ENCODE results near the gene TMEM116.

TMEM116 gene

DNA sequence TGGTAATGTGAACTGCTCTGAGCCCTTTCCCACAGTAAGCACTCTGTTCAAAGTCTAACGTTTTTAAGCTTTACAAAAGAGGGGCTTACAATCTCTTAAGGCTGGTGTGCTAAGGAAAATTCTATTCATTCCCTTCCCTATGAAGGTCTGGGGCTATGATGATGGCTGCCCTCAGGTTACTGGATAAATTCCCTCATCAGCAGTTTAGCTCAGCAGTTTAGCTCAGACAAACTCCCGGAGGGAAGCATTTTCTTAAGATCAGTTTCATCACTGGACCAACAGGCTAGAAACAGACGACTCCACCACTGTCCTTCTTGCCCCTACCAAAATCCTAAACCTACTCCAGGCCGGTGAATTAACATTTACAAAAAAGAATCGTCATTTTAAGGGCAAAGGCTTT, 19.3 kb upstream of the TMEM116 start:
- CTCF ChIA-PET: no interaction called here
- POLR2A ChIA-PET: interaction anchor here (0.6 kb wide), 1 partner anchor 431 kb away, joined by 4 read pairs; no protein-coding TSS in a partner anchor
- TF ChIP-seq, protein P1, sequence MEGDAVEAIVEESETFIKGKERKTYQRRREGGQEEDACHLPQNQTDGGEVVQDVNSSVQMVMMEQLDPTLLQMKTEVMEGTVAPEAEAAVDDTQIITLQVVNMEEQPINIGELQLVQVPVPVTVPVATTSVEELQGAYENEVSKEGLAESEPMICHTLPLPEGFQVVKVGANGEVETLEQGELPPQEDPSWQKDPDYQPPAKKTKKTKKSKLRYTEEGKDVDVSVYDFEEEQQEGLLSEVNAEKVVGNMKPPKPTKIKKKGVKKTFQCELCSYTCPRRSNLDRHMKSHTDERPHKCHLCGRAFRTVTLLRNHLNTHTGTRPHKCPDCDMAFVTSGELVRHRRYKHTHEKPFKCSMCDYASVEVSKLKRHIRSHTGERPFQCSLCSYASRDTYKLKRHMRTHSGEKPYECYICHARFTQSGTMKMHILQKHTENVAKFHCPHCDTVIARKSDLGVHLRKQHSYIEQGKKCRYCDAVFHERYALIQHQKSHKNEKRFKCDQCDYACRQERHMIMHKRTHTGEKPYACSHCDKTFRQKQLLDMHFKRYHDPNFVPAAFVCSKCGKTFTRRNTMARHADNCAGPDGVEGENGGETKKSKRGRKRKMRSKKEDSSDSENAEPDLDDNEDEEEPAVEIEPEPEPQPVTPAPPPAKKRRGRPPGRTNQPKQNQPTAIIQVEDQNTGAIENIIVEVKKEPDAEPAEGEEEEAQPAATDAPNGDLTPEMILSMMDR (IDR thresholded peaks at IDR 0.05; ENCODE audit: control extremely low read depth, extremely low read depth, low read depth, missing control alignments): no peak
- no peak for DNase-seq (ENCODE audit: extremely low spot score)

DNA sequence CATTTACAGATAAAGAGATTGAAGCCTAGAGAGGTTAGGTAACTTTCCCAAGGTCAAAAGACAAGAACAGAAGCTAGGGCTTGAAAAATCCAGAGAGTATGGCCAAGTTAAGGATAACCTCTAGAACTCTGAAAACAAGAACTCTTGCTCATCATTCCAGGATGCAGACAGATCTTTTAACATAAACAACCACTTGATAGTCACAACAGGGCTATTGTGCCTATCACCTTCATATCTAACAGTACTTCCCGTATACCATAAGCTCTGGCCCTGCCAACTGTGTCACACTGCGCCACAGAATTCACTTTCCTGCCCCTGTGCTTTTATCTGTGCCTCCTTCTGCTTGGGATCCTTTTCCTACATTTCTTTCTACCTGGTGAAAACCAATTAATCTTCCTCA, 18.5 kb upstream of the TMEM116 start:
- TF ChIP-seq, protein P1 (IDR thresholded peaks at IDR 0.05; ENCODE audit: control extremely low read depth, extremely low read depth, low read depth, missing control alignments): no peak
- DNase-seq (ENCODE audit: extremely low spot score): no peak
- ChIA-PET POLR2A (interaction anchor here (0.5 kb wide), 1 partner anchor 342 kb away, joined by 7 read pairs; no protein-coding TSS in a partner anchor), CTCF (interaction anchor here (1.6 kb wide), 1 partner anchor 9 kb away, joined by 3 read pairs; no protein-coding TSS in a partner anchor)

DNA sequence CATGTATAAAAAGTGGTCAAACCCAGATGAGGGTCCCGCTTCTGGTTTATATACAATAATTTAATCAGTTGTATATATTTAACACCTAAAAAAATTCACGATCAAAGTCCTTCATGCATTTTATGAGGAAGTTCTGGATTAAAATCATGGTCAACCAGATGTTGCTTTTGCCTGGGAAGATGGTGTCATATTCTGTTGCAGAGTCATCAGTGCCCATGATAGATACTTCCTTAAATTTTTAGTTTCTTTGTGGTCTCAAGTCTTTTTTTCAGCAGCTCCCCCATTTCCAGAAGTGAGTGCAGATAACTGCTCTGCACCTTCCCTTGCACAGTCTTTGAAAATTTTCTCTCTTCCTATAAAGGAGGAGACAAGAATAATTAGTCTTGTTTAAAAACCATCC, 16.3 kb upstream of the TMEM116 start:
- ChIA-PET POLR2A (no interaction called here), CTCF (interaction anchor here (0.9 to 1.6 kb wide), 3 partner anchors 9 to 15 kb away, joined by 3 to 6 read pairs (median 4); no protein-coding TSS in a partner anchor)
- no peak for DNase-seq (ENCODE audit: extremely low spot score)
- TF ChIP-seq, protein P1 (IDR thresholded peaks at IDR 0.05; ENCODE audit: control extremely low read depth, extremely low read depth, low read depth, missing control alignments): no peak

DNA sequence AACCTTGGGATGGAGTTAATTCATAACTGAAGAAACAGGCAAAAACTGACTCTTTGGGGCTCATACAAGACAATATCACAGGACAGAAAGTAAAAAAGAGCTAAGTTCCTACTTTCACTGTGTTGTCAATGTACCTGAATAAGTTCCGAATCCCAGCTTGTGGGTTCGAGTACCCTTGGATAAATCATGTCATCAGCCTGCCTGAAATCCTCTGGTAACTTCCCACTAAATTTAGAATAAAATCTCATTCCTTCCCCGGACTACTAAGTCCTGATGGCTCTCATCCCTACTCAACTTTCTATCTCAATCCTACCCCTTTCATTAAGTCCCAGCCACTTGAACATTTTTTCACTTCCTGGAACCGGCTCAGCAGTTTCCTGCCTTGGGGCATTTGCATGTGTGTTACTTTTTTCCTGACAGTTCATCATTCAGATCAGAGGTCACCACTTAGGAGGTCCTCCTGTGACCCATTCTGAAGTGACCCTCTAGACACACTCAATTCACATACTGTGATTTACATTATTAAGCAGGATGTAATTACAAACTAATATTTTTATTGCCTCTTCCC, 12.9 kb upstream of the TMEM116 start:
- DNase-seq (ENCODE audit: extremely low spot score): no peak
- TF ChIP-seq, protein P1 (IDR thresholded peaks at IDR 0.05; ENCODE audit: control extremely low read depth, extremely low read depth, low read depth, missing control alignments): no peak
- POLR2A ChIA-PET: no interaction called here
- CTCF ChIA-PET: interaction anchor here (0.8 to 1.2 kb wide), 3 partner anchors 11 to 86 kb away, joined by 3 to 4 read pairs (median 3); no protein-coding TSS in a partner anchor

DNA sequence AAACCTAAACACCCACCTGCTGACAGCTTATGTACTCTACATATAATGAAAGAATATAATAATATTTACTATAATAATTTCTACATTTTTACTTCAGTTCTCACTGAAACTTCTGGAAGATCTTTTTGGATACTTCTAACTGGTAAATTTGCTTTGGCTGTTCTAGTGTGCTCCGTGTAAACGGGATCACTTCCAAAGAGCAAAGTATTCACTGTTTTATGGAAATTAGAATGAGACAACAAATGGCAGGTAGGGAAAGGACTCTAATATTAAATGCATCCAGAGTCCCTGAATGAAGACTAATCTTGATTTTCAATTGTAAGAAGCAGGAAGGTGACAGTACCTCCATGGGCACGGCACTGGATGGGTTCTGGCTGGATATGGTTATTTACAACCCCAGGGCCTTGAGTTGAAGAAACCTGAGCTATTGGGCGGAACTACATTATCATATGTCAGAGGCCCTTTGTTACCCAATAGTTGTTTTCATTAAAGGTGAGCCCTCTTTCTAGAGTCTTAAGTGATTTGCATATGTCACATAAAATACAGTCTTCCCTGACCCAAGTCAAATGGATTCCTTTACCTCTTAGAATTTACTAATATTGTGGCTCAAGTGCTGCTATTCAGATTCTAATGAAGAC, 10.9 kb upstream of the TMEM116 start:
- CTCF ChIA-PET: interaction anchor here (0.9 to 3.3 kb wide), 4 partner anchors 10 to 27 kb away, joined by 3 to 17 read pairs (median 4); partner anchors contain the start of genes ERP29 and TMEM116
- POLR2A ChIA-PET: interaction anchor here (0.7 to 1.8 kb wide), 2 partner anchors 9 to 11 kb away, joined by 3 to 5 read pairs; partner anchors contain the start of genes ERP29 and TMEM116
- no peak for DNase-seq (ENCODE audit: extremely low spot score)
- TF ChIP-seq, protein P1 (IDR thresholded peaks at IDR 0.05; ENCODE audit: control extremely low read depth, extremely low read depth, low read depth, missing control alignments): no peak

DNA sequence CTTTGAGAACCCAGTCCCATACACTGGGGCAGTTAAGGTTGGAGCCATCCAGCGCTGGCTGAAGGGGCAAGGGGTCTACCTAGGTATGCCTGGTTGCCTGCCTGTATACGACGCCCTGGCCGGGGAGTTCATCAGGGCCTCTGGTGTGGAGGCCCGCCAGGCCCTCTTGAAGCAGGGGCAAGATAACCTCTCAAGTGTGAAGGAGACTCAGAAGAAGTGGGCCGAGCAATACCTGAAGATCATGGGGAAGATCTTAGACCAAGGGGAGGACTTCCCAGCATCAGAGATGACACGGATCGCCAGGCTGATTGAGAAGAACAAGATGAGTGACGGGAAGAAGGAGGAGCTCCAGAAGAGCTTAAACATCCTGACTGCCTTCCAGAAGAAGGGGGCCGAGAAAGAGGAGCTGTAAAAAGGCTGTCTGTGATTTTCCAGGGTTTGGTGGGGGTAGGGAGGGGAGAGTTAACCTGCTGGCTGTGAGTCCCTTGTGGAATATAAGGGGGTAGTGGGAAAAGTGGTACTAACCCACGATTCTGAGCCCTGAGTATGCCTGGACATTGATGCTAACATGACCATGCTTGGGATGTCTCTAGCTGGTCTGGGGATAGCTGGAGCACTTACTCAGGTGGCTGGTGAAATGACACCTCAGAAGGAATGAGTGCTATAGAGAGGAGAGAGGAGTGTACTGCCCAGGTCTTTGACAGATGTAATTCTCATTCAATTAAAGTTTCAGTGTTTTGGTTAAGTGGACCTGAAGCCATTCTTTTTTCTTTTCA, 9.5 kb upstream of the TMEM116 start:
- ChIA-PET POLR2A (interaction anchor here (1.8 kb wide), 1 partner anchor 9 kb away, joined by 5 read pairs; the partner anchor contains the start of genes ERP29 and TMEM116), CTCF (interaction anchor here (1.2 to 3.3 kb wide), 2 partner anchors 8 to 12 kb away, joined by 4 to 17 read pairs; partner anchors contain the start of genes ERP29 and TMEM116)
- TF ChIP-seq, protein P1 (IDR thresholded peaks at IDR 0.05; ENCODE audit: control extremely low read depth, extremely low read depth, low read depth, missing control alignments): no peak
- no peak for DNase-seq (ENCODE audit: extremely low spot score)

Measured in GM10248 (cell line).